MM.1S (cell line): ENCODE data around the gene DGLUCY.

Experiments used
- CTCF ChIP-seq: fragments of 300-600 bp; sonication (generic); IDR thresholded peaks from 2 replicates; pipeline ENCODE4 v1.5.1; 2016; ENCODE audit warnings: antibody characterized with exemption, low read length, mixed read lengths
- EZH2 ChIP-seq: fragments of 300-600 bp; sonication (generic); optimal IDR thresholded peaks from 2 replicates; pipeline ENCODE3; 2017; ENCODE audit warnings: low read depth, mild to moderate bottlenecking, antibody characterized with exemption, low read length, mixed read lengths
- EZH2phosphoT487 ChIP-seq: fragments of 300-600 bp; sonication (generic); IDR thresholded peaks from 2 replicates; pipeline ENCODE4 v1.6.1; 2018; ENCODE audit warnings: antibody characterized with exemption, low read length

- TF ChIP-seq CTCF (no peak), EZH2 (no peak), EZH2phosphoT487 (no peak)
These were observed 61.7 kb downstream of the DGLUCY start for GRCh38 chr14:91175291-91176201.
